Activated naive CD4-positive, alpha-beta T cell (primary cell): ENCODE results near the gene GLOD4.
A peak's percentile ranks its signal among the peaks of the same experiment; 100 is the strongest.
"Not testable (repeated sequence)": the region's sequence is repeated elsewhere in the genome, so short reads cannot be mapped to it uniquely, and the experiment has no call there.

Experiments
- DNase-seq, 4 experiments: peaks; one replicate each; lab custom pipeline; 2025; lab: John Stamatoyannopoulos, UW

GLOD4 gene, protein sequence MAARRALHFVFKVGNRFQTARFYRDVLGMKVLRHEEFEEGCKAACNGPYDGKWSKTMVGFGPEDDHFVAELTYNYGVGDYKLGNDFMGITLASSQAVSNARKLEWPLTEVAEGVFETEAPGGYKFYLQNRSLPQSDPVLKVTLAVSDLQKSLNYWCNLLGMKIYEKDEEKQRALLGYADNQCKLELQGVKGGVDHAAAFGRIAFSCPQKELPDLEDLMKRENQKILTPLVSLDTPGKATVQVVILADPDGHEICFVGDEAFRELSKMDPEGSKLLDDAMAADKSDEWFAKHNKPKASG

DNA sequence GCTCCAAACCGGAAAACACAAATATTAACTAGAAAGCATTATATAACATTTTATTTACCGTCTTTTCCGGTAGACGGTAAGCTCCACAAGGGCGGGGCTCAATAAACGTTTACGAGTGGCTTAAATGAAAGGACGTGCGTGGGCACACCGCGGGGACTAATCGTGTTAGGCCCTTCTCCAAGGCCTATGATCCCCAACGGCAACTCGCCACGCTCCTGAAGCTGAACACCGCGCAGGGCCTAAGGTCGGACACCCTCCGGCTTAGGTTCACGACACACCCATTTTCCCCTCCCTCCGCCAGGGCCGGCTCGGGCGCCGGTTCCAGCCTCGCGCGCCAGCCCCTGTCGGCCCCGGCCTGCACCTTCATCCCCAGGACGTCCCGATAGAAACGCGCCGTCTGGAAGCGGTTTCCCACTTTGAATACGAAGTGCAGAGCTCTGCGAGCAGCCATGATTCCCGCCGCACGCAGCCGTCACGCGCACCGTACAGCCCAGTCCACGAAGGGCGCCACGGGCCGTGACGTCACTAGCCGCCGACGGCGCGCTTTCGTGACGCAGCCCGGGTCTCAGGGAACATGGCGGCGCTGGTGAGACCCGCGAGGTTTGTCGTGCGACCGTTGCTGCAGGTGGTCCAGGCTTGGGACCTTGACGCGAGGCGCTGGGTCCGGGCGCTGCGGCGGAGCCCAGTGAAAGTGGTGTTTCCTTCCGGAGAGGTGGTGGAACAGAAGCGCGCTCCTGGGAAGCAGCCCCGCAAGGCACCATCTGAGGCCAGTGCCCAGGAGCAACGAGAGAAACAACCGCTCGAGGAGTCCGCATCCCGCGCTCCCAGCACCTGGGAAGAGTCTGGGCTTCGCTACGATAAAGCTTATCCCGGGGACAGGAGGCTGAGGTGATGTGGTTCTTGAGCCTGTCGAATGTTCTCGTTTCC is at the start of gene GLOD4, which contains the start of gene MRM3:
Gene GLOD4, minus strand, starts transcription at position 476 of the 927 bp plus-strand sequence. Its CDS starts 25 bp downstream, at position 451.
Gene MRM3, plus strand, starts transcription at position 549 of the 927 bp plus-strand sequence. Its CDS starts 26 bp downstream, at position 575.
- DNase-seq, result peak; percentile 82 to 95 (median 90)

DNA sequence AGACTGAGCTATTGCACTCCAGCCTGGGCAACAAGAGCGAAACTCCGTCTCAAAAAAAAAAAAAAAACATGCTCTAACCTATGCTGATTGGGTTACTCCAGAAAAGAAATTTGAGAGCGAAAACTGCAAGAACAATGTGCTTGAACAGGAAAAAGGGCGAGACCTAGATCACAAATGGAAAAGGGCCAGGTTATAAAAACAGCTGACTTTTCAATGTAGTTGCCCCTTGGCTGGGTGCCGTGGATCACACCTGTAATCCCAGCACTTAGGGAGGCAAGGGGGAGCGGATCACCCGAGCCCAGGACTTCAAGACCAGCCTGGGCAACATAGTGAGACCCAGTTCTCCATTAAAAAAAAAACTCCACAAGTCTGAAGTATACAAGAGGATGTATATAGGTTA is 48.9 kb upstream of the GLOD4 start:
- DNase-seq, result no peak

DNA sequence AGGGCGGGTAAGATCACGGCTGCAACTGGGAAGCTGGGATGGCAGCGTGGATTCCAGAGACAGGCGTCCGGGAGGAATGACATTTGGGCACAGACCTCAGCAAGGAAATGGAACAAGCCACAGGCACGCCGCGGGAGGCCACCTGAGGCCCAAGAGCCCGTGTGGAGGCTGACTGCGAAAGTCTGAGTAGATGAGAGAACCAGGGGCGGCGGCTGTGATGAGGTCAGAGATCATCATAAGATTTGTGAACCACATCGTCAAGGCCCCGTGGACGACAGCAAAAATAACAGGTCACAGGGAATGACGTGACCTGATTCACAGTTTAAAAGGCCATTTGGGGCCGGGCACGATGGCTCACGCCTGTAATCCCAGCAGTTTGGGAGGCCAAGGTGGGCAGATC is 48.3 kb upstream of the GLOD4 start:
- no peak for DNase-seq

DNA sequence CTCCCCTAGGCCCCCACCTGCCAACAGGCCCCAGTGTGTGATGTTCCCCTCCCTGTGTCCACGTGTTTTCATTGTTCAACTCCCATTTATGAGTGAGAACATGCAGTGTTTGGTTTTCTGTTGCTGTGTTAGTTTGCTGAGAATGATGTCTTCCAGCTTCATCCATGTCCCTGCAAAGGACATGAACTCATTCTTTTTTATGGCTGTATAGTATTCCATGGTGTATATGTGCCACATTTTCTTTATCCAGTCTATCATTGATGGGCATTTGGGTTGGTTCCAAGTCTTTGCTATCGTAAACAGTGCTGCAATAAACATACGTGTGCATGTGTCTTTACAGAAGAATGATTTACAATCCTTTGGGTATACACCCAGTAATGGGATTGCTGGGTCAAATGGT is 47.5 kb upstream of the GLOD4 start:
- not testable (repeated sequence) for DNase-seq

DNA sequence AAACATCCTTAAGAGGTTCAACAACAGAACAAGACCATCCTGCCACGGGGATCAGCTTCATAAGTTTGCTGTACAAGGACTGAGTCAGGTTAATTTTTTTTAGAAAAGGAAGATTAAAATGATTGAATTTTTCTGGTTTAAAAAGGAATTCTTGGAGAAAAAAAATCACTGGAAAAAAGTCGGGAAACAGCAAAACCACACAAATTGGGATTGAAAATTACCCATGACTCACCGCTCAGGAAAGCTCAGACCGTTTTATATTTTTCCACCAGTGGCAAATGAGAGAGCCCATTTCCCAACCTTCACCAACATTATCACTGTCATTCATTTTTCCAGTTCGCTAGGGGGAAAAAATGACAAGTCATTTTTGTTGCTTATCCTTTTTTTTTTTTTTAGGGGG is 46.7 kb upstream of the GLOD4 start:
- no peak for DNase-seq

DNA sequence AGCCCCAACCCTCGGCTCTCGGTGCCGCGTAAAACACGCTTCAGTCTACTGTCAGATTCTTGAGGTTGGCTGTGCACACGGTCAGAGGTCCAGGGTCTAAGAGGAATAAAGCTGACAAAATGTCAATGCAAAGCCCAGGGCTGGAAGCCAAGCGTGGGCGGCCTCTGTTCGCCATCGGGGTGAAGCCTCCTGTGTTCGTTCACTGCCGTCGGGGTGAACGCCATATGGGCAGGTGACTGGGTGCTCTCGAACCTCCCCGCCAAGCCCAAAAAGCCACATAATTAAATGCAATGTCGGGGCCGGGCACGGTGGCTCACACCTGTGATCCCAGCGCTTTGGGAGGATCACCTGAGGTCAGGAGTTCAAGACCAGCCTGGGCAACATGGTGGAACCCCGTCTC is 44.7 kb upstream of the GLOD4 start:
- no peak for DNase-seq

DNA sequence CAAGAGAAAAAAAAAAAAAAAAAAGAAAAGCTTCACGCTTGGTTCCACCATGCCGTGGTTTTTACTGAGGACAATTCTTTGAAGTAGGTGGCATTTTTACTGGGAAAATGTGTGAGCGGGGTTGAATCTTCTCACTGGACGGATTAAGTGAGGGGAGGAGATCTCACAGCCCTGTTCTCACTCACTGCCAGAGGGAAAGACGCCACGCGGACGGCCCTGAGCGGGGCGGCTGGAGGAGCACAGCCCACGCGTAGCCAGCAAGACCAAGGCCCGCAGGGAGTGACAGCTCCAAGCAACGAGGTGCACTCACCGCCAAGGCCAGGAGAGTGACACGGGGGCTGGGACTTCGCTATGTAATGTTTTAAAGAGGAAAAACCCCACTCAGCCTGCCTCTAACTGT is 43.1 kb upstream of the GLOD4 start:
- no peak for DNase-seq

DNA sequence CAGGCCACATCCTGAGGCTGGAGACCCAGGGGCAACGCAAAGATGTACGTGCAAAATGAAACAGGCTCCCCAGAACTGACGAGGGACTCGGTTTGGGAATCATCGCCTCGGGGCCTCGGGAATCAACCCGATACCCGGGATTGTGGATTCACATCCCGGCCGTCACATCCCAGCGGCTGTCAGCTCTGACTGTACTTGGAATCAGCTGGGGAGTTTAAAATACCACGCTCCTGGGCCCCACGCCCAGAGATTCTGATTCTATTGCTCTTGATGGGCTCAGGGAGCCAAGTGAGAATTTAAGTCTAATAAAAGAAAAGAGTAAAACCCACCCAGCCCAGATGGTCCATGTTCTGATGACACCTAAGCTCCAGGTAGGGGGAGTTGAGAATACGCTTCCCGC is 42.3 kb upstream of the GLOD4 start:
- DNase-seq, result no peak

DNA sequence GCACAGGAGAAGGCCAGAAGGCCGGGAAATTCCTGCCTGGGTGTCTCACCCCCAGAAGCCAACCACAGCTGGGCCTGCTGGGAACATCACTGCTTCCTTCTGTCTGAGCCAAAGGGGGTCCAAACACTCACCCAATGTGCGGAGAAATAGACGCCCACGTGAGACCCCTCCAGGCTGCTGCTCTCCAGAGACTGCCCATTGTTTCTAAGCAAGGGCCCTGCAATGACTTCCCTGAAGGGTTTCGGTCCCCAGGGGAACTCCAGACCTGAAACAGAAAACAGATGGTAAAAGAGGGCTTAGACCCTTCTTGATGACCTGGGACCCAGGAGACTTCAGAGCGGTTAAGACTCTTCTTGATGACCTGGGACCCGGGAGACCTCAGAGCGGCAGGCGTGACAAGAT is 41.4 kb upstream of the GLOD4 start:
- DNase-seq, result no peak

DNA sequence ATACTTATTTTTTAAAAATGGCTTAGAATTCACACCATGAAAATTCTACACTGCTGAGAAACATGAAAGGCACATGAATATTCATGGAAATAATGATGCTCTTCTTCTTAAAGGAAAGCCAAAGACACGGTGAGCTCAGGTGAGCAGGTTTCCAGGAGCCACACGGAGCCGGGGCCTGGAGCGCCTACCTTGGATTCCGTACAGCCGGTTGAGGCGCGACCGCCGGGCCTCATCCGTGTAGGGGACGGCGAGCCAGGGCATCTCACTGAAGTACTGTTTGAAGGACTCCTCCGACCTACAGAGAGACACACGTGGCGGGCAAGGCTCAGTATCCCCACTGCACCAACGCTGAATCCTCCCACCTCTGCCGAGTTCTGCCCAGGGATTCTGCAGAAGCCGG is 37.2 kb upstream of the GLOD4 start:
- DNase-seq, result no peak

DNA sequence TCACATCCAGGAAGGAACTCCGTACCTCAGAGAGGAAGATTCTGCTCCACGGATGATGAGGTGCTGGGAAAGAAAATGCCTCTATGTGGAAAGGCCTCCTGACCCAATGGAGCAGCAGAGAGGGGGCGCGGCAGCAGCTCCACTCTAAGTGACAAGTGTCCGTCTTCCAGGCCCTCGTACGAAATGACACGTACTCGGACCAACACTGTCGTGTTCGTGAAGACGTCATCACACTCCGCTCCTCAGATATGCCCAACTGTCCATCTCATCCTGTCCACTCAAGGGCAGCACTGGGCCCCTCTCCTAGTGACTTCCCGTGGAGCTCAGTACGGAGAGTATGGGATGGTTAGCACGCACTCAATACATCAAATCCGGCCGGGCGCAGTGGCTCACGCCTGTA is 32.3 kb upstream of the GLOD4 start:
- DNase-seq, result no peak

DNA sequence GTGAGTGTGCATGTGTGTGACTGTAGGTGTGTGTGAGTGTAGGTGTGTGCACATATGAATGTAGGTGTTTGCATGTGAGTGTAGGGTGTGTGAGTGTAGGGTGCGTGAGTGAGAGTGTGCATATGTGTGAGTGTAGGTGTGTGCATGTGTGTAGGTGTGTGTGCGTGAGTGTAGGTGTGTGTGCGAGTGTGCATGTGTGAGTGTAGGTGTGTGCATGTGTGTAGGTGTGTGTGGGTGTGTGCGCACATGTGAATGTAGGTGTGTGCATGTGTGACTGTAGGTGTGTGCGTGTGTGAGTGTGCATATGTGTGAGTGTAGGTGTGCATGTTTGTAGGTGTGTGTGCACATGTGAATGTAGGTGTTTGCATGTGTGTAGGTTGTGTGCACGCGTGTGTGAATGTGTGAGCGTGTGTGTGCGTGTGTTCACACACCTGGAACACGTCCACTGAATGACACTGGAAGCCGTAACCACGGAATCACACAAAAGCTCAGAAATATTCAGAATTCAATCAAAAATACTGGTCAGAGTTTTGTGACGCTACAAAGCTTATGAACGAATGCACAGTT is 30.6 kb upstream of the GLOD4 start:
- no peak for DNase-seq

DNA sequence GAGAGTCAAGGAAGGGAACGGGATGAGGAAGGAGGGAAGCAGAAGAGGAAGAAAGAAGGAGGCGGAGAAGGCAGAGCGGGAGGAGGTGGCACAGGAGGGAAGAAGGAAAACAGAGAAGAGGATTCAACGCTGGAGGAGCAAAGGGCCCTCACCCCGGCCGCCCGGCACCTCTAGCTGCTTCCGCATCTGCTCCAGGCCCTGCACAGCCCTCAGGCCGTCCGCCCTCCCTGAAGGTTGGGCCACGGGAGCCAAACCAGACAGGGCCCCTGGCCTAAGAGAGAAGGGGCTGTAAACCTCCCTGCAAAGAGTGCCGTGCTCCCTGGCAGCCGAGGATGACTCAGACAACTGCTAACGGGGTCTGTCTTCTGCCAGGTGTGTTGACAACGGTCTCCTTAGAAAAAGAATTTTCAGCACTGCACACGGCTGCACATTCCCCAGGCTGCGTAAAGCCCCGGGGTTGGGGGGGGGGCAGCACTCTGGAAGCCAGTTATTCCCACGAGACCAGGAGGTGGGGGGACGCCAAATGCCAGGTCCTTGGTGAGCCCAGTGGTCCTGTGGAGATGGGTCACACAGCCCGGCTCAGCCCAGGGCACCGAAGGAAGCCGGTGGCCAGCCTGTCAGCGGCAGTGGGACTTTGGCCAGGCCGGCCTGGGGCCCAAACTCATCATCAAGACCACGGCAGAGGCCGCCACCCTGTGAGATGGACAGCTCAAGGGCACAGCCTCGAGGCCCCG is 29.1 kb upstream of the GLOD4 start:
- no peak for DNase-seq

DNA sequence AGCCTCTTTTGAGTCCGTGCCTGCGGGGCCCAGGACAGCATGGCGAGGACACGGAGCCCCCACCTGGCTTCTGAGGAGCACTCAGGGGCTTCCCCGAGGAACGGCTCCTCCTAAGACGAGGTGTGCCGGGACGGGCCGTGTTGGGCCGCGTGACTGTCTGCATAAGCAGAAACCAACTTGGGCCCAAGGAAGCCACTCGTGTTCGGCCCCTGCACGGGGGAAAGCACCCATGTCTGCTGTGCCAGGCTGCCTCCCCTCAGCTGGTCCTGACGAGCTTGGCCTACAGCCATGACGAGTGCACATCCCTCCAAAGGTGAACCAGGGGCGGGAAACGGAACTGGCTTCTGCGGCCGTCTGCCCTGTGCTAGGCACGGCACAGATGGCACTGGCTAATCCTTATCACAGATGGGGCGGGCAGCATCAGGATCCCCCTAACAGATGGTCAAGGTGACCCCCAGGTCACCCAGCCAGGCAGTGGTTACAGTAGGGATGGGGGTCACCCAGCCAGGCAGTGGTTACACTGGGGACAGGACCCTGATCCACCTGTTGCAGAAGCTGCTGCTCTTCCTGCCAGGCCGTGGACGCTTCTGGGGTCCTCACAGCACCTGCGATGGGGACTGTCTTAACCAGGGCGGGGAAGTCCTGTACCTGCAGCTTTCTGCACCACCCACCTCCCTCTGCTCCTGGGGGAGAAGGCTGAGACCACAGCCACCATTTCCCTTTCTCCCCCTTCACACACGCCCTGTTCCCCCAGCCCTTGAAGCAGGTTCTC is 25.6 kb upstream of the GLOD4 start:
- DNase-seq, result no peak

DNA sequence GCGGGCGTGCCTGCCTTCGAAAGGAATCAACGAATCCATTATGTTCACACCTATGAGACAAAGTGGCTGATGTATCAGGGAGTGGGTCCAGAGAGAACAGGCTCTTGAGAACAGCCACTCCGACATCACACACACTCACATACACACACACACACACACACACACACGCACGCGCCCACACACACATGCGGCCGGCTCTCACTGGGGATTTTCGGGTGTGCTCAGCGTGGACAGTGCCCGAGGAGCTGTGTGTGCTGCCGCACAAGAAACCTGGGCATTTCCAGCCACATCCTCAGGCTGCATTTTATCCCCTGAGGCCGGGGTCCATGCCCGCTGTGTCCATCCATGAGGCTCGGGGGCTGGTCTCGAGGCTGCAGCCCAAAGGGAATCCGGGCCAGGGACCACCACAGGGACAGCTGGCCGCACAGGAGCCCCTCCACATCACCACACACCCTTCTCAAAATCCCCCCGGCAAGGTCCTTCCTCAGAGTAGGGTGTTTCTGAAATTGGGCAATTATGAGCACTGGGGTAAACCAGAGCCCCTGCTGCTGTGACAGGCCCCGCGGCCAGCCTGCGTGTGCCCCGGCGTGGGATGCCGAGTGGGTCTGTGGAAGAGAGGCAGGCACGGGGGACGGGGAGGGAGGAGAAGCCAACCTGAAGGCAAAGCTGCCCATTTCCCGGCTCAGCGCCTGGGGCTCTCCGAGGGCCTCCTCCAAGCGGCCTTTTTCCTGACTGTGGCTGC is 24.9 kb upstream of the GLOD4 start:
- no peak for DNase-seq

DNA sequence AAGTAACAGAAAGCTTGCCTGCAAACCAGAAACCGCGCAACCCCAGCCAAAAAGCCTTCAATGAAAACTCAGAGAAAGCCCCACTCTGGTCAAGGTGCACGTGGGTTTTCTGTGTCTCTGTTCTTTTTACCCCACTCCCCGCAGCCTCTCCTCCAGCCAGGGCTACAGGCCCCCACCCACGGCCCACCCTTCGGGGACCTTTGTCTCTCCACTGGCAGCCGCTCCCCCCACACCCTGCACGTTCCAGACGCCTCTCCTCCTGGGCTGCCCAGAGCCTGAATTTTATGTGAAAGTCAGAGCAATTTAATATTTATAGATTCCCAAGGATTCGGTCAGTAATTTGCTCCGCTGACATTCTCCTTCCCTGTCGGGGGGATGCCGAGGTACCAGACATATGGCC is 24.3 kb upstream of the GLOD4 start:
- no peak for DNase-seq

DNA sequence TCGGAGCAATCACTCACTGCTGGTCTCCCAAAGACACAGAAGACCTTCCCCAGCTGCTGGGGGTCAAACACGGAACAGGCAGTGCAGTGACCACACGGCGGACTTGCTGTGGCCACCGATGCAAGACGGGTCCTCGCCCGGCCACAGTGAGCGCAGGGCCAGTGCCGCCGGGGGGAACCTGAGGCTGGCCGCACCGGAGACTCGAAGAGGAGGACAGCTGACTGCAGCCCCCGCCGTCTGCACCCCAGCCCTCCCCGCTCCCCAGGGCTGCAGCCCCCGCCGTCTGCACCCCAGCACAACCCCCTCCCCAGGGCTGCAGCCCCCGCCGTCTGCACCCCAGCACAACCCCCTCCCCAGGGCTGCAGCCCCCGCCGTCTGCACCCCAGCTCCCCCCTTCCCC is 23.8 kb upstream of the GLOD4 start:
- not testable (repeated sequence) for DNase-seq

DNA sequence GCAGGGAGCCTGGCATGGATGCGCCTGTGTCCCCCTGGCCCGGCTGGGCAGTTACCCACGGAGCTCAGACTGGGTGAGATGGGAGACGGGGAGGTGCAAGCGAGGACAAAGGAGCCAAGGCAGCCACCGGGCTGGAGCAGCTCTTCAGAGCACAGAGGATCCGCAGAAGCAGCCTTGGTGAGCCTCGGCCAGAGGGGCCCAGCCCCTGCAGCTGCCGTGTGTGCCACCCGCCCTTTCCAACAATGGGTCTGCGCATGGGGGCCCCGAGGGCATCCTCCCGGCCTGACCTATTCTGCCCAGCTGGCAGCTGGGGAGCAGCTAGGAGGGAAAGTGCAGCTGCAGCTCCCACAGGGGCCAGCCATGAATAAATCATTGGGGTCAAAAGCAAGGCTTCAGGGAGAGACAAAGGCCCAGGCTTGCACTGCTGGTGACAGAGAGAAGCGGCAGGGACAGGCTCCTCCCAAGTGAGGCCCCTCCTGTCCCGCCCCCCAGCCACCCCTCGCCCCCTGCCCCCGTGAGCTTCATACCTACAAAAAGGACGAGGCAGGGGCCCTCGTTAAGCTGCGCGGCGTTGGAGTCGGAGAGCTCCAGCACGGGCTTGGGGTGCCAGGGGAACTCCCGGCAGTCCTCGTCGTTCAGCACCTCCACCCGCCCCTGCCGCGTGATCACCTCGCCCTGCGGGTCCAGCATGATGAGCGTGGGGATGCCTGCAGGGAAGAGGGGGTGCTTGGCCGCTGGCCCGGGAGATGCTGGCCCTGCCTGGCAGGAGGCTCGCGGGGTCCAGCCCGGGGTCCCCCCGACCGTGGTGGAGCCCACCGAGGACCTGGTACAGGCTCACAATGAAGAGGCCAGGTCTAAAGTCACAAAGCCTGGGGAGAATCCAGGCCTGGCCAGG is 22.7 kb upstream of the GLOD4 start:
- DNase-seq, result no peak
